ENCODE measurements around the gene PFKFB4.

The PFKFB4 gene

DNA sequence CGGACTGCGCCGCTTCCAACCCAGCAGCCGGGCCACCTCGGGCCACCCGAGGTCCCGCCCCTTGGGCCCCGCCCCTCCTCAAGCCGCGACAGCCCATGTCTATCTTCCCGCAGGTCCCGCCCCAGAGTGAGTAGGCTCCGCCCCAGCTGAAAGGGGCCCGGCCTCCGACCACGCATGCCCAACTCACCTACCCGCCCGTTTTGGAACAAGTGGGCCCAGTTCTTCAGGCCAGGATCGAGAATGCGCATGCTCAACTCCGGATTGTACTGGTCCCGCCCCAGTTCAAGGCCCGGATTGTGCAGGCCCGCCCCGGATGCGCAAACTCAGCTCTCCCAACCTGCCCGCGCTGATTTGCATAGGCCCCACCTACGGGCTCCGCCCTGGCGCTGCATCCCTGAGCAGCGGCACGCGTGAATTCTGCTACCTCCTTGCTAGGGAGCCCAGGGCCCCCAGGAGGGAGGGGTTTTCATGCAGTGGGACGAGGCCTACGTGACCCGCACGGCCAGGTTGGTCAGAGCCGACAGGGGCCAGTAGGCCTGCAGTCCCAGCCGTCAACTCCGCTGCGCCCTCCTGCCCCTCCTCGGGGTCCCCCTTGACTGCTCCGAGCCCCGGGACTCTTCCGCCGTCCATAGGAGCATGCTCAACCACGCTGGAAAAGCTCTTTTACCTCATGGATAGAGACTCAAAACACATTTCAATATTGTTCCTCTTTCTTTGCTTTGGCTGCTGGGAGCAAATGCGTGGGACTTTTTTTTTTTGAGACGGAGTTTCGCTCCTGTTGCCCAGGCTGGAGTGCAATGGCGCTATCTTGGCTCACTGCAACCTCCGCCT lies at the start of gene PFKFB4:
TSS of gene PFKFB4 (minus strand) at position 8 of the 831 bp plus-strand sequence. CDS start 26 bp downstream, outside the sequence.
- in situ Hi-C loops (cut with HindIII; ENCODE audit: low sequenced_read_pairs), result loop anchor here (10.0 kb wide), 2 partner anchors 78 to 282 kb away; partner anchors contain the start of gene SLC26A6

DNA sequence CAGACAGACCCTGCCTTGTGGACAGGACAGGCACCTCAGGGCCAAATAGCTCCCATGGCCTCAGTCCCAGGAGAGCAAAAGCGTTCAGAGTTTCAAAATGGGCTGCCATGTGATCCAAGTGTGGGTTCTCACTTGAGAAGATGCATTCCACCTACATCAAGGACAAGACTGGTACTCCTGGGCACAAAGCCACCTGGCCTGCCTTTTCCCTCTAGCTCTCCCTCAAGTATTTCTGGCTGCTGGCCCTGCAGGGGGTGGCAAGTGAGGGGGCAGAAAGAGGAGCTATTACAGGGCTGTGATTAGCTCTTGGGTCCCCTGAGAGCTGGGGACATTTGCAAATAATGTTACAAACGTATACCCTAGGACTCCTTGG lies 45.0 kb upstream of the PFKFB4 start:
- in situ Hi-C loops (cut with HindIII; ENCODE audit: low sequenced_read_pairs), result no loop called here

DNA sequence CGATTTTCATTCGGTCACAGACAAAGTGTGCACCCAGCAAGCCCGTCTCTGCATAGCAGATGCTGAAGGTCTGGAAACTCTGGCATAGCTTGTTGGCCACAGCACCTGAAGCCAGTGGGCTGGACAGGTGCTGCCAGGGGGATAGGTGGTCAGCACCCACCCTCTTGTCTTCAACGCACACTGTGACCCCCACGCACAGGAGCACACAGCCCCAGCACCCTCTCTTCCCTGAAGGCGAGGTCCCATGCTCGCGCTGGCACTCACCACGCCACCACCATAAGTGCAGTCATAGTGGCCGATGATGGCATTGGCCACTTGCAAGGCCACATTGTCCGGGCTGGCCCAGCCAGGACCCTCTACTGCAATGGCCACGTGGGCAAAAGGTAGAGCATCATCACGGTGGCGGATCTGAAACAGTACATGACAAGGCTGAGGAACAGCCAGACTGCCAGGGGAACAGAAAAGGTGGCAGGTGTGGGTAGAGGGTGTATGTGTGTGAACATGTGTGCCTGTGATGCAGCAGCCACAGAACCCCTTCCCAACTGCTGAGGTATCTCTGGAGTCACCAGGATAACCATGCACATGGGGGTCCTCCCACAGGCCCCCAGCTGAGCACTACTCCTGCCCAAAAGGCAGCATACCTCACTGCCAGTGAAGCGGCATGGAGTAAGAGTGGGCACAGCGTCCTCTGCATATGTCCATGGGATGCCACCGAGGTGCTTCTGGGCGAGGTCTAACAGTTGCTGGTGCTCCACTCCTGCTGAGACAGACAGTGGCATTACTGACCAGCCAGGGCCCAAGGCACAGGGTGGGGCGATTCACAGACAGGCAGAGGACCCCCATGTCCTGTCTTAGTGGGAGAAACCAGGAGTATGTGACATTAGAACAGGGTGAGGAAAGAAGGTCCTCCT lies 44.4 kb upstream of the PFKFB4 start:
- in situ Hi-C loops (cut with HindIII; ENCODE audit: low sequenced_read_pairs), result no loop called here

DNA sequence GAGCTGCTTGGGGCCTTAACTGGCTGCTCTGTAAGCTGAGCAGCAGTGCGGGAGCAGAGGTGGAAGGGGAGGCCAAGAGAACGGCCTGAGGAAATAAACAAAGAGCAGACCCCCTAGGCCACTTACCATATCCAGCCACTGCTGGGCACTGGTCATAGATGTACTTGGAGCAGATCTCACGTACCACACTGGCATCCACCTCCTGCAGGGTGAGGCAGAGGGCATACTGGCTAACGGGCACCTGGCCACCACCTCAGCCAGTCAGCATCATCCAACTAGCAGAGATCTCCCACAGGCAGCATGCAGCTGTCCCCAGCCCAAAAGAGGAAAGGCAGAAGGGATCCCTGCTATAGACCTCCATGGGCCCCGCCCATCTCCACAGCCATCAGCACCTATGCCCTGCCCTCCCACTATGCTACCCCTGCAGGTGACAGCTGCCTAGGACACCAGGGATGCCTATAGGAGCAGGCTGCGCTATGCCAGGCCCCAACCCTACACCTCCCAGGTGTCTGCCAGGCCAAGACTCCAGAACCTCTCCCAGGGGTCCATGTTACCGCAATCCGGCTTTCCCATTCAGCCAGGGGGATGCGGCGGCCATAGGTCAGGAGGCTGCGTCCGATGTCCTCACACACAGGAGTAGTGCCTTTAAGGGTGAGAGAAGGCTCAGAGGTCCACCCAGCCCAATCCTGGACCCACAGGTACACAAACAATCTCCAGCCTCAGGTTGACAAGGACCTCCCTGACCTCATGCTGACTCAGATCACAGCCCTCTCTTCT lies 43.1 kb upstream of the PFKFB4 start:
- in situ Hi-C loops (cut with HindIII; ENCODE audit: low sequenced_read_pairs), result no loop called here

DNA sequence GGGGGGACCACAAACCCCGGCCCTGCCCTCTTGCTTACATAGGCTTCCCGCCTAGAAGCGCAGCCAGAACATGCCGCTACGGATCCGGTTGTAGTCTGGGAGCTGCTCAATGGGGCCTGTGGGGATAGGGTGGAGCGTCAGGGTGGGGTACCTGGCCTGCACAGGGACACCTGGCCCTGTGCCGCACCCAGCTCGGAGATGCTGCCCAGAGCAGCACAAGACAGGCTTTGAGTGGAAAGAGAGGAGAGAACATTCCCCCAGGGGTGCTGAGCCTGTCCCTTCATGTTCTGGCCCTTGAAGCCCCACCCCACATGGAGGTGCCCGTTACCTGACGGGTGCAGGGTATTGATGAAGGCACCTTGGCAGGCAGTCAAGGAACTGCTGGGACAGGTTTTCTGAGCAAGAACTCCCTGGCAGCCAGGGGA lies 42.5 kb upstream of the PFKFB4 start:
- in situ Hi-C loops (cut with HindIII; ENCODE audit: low sequenced_read_pairs), result no loop called here

DNA sequence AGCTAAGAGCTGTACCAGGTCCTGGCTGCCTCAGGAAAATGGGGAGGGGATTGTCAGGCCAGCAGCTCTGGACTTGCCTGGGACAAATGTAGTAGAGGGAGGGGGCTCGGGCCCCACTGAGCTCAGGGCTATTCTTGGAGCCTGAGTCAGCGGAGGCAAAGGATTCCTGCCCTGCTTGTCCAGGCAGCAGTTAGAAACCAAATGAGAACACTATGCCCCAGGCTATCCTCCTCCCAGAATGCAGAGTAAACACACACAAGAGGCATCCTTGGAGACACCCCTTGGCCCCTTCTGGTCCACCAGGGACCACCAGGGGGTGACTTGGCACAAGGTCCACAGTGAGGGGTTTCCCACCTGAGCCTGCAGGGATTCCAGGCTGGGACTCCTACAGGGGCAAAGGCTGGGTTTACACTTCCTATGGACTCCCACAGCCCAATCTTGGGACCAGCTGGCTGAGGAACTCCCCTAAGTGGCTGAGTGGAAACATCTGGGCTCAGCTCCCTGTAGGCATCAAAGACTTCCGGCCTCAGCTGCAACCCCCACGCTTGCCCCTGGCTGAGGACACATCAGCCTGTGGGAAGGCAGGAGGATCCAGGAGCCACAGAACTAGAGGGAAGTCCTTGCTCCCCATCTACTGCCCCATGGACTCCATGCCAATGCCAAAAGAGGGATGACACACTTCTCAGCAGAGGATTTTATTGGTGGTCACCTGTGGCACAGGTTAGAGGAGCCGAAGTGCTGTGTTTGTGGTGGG lies 41.9 kb upstream of the PFKFB4 start:
- in situ Hi-C loops (cut with HindIII; ENCODE audit: low sequenced_read_pairs), result no loop called here

DNA sequence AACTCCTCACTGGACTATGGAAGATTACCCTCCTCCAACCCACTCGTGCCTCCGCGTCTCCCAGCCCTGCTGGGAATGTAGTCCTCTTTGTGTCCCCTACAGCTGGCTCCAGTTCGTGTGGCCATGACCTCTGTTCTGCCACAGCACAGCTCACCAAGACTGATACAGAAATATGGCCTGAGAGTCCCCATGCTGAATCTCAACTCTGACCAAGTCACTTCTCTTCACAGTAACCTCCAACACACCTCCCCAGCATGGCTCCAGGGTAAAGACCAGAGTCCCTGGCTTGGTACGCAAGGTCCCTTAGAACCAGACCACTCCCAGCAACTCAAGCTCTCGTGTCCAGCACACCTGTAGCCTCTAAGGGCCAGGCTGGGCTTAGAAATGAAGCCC lies 40.8 kb upstream of the PFKFB4 start:
- in situ Hi-C loops (cut with HindIII; ENCODE audit: low sequenced_read_pairs), result no loop called here

DNA sequence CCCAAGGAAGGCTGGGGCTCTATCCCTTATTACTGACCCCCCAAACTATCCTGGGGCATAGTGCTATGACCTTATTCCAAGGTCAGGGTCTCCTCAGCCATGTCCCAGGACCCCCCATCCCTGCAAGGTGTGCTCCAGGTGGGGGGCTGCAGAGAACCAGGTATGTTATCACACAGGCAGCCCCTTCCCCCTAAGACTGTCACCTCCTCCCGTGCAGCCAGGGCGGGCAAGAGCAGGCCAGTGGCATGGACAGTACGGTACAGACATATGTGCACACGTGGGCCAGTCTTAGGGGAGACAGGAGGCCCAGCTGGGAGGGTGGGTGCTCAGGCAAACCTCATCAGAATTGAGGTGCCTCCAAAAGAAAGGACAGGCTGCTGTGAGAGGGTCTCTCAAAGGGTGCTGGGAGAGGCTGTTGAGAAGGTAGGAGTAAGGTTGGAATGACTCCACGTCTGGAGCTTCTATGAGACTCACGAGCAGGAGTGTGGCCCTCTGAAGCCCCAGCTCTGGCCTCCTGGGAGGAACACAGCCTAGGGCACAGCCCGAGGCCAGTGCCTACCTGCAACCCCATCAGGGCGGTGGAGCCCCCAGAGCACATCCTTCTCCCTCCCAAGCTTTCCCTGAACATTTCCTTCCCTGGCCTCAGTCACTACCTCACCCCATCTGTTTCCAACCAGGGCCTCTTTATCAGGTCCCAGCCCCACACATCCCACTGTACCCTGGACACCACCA lies 40.2 kb upstream of the PFKFB4 start:
- in situ Hi-C loops (cut with HindIII; ENCODE audit: low sequenced_read_pairs), result no loop called here

DNA sequence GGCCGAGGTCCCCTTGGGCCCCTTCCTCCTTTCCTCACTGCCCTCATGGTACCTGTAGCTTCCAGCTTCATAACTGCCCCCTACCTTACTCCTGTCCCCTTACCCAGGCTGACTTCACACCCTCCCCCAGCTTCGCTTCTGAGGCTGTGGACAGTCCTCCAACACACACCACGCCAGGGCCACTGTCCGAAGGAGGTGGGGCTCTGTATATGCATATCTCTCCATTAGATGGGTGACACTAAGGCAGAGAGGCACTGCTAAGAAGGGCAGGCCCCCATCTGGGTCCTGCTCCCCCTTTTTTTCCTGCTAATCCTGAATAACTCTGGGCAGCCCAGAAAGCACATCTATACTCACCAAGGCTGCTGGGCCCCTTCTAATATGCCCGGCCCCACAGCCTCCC lies 39.6 kb upstream of the PFKFB4 start:
- in situ Hi-C loops (cut with HindIII; ENCODE audit: low sequenced_read_pairs), result no loop called here

DNA sequence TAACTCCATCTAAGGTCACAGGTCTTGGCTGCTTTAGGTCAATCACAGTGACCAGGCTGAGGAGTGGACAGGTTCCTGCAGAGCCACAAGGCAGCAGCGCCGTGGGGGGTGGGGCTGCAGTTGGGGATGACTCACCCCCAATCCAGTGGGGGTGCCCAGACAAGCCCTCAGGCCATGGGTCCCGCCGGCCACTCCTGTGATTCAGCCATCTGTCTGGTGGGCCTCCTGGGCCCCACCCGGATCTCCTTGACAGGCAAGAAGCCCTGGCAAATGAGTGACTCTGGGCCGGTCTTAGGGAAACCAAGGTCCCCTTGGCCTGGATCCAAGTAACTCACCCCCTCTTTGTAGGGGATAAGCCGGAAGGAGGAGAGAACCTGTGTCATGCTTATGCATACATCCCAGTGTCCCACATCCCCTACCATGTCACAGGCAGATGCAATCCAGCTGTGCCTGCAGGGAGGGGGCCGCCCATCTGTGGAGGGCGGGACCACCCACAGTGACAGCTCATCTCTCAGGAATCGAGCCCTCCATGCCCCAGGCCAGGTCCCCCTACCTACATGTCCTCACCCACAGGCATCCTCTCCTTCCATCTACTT lies 39.0 kb upstream of the PFKFB4 start:
- in situ Hi-C loops (cut with HindIII; ENCODE audit: low sequenced_read_pairs), result no loop called here

DNA sequence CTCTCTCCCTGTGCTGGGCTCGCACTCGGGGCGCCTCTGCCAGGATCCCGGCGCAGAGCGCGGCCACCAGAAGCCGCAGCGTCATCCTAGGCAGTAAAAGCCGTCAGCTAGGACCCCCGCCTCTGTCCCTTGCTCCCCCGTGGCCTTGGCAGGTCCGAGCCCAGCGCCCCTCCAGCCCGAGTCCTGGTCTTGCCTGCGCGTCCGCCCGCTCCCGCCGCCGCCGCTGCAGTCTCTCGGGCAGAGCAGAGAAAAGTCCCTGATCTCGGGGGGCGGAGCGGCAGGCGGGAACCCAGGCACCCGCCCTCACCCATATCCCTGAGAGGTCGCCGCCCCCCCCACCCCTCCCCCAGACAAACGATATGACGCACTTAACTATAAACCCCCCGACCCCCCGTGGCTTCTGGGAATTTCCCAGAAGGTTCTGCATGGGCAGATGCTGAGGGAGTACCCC lies 38.5 kb upstream of the PFKFB4 start, which contains the start of gene COL7A1:
TSS of gene COL7A1 (minus strand) at position 255 of the 451 bp plus-strand sequence. CDS start at position 85, 170 bp downstream.
- in situ Hi-C loops (cut with HindIII; ENCODE audit: low sequenced_read_pairs), result no loop called here

DNA sequence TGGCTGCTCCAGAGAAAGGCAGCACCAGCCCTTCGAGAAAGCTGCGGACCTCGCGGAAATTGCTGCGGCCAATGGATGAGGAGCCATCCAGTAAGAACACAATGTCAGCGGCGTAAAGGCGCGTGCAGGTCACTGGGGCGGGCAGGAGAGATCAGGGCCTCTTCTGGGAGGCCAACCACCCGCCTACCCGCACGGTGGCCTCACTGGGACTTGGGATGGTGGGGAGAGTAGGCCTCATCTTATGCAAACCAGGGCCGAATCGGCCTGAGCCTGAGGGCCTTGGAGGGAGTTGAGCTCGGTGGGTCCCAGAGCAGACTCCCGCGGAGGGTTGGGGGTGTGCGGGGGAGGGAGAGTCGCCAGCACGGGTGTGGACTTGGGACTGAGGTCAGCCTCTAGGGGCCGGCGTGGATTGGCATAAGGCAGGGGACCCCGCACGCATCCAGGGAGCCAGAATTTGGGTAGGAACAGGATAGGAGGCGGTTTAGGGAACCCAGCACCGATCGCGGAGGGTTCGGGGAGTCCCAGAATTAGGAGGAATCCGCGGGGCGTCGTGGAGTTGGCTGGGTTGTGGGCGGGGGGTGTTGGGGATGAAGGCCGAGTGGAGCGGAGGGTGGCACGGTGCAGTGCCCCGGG lies 37.9 kb upstream of the PFKFB4 start:
- in situ Hi-C loops (cut with HindIII; ENCODE audit: low sequenced_read_pairs), result no loop called here

DNA sequence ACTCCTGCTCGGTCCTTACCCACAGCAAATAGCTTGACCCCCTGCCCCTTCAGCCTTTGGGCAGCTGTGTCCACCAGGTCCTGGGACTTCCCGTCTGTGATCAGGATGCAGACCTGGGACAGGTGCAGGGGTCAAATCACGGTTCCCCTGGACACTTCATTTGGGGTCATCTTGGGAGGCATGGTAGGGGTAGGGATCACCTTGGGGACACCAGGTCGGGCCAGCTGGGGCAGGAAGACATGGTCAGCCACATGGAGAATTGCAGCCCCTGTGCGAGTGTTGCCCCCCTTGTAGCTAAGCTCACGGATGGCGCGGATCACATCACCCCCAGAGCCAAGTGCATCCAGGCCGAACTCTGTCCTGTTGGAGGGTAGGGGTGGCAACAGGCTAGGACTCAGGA lies 36.7 kb upstream of the PFKFB4 start:
- in situ Hi-C loops (cut with HindIII; ENCODE audit: low sequenced_read_pairs), result no loop called here

DNA sequence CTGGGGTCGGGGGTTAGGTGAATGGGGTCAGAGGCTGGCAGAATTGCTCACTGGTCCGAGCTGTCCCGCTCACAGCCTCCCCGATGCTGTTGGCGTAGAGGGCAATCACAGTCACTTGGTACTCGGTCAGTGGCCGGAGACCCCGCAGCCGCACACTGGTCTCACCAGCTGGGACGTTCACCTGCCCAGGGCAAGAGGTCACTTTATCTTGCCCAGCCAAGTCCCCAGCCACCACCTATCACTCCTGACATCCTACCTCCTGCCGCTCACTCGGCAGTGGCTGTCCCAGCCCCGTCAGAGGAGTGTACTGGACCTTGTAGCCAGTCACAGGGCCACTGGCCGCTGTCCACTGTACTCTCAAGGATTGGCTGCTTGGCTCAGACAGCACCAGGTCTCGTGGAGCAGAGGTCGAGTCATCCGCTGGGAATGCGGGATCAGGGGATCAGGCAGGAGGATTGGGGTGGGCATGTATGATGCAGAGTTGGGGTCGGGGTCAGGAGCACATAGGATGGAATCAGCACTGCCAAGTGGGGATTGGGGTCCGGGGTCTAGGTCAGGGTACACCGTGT lies 36.0 kb upstream of the PFKFB4 start:
- in situ Hi-C loops (cut with HindIII; ENCODE audit: low sequenced_read_pairs), result no loop called here

DNA sequence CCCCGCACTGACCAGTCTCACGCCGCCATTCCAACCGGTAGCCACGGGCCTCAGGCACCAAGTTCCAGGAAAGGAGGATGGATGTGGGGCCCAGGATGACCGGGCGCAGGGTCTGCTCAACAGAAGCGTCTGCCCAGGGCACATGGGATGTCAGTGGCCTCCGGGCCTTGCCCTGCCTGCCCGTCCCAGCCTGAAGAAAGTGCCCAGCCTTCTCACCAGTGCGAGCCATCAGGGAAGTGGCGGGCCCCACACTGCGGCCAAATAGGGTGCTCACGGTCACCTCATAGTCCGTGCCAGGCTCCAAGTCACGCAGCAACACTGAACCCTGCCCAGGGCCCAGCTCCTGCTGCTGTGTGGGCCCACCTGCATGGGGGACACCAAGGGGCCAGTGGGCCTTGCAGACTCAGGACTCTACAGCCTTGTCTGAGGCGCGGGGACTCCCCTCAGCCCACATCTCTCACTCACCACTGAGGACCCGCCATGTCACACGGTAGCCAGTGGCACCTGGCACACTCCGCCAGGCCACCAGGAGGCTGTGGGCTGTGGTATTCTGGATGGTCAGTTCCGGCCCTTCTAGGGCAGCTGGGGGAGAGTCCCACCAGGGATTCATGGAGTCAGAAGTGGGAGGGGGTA lies 35.4 kb upstream of the PFKFB4 start:
- in situ Hi-C loops (cut with HindIII; ENCODE audit: low sequenced_read_pairs), result no loop called here

DNA sequence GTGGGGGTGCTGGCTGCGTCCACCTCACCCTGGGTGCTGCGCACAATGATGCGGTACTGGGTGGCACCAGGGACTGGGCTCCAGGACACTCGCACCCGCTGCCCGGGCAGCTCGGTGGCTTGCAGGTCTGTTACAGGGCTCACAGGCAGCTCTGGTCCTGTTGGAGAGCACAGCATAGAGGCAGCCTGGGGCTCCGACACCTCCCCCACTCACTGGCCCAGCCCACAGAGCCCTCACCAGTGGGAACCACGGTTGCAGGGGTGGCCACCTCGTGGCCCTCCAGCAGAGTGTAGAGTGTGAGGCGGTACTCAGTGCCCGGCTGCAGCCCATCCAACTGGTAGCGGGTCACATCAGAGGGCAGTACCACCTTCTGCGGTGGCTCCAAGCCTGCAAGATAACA lies 34.8 kb upstream of the PFKFB4 start:
- in situ Hi-C loops (cut with HindIII; ENCODE audit: low sequenced_read_pairs), result no loop called here

DNA sequence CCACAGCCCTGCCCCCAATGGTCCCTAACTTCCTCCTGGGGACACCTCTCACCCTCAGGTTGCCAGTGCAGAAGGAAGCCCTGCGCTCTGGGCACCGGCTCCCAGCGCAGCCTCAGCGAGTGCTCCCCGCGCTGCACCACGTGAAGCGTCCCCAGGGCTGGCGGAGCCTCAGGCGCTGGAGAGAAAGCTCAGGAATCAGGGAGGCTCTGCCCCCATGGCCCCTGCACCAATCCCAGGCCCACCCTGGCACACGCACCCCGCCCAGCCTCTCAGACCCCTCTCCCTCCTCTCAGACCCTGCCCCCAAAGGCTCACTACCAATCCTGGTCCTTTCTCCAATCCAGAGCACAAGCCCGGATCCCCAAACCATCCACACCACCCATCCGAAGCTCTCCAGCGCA lies 31.6 kb upstream of the PFKFB4 start:
- in situ Hi-C loops (cut with HindIII; ENCODE audit: low sequenced_read_pairs), result no loop called here

DNA sequence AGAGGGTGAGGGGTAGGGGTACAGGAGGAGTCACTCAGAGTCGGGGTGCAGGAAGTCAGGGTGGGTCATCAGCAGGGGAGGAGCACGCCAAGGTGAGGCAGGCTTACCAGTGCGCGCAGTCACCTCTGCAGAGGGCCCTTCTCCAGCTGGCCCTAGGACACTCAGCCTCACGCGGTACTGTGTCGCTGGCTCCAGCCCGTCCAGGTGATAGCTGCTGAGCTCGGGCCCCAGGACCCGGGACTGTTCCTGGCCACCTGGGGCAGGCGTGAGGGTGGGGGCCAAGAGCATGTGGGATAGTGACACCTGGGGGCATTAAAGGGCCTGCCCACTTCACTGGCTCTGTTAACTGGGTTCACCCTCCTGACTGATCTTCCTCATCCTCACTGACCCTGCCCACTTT lies 31.1 kb upstream of the PFKFB4 start:
- in situ Hi-C loops (cut with HindIII; ENCODE audit: low sequenced_read_pairs), result no loop called here
